HCT116 (cell line): Measurements from ENCODE around the gene RAB38. TPM values are rescaled to one million over a fixed set of nuclear protein-coding genes. Genes with fewer than 3 reads are reported as not detected.

ENCODE experiments used
- ATAC-seq: fragments of 200-7000 bp; cut with Tn5 transposase; 2 replicates; pipeline ENCODE4 v1.9.1; 2020; ENCODE audit warnings: mild to moderate bottlenecking, moderate library complexity
- BruUV-seq: library from RNA; stranded (reverse); fragments of 400-500 nt; replicated peaks from 2 replicates; lab custom pipeline; 2021; lab: Mats Ljungman, UMichigan
- CTCF ChIA-PET: fragments of 300-600 bp; sonication (Branson Sonifier 250); formaldehyde crosslinking; loops from one replicate; lab custom pipeline; 2021; ENCODE audit warnings: antibody characterized with exemption; lab: Charles Lee
- POLR2A ChIA-PET: fragments of 300-600, 350-600 bp; sonication (Branson Sonifier 250); formaldehyde crosslinking; loops from one replicate; lab custom pipeline; 2021; ENCODE audit warnings: antibody characterized with exemption; lab: Charles Lee
- RAD21 ChIA-PET, 2 experiments: fragments of 300-600 bp; sonication (Branson Sonifier 250); formaldehyde crosslinking; loops; one replicate each; lab custom pipeline; 2023; ENCODE audit warnings: low total read pairs in 2 of 2; ENCODE audit not compliant: uncharacterized antibody in 2 of 2, unreplicated experiment in 2 of 2, low non-redundant PET in 1 of 2; lab: Charles Lee
- DNase-seq: peaks from one replicate; pipeline ENCODE4 v3.0.0-alpha.2; 2010; ENCODE audit warnings: low read depth, low spot score
- H2AFZ ChIP-seq: fragments of 200-600 bp; shearing (Covaris generic), sonication (generic); 2 replicates; pipeline ENCODE4 v1.6.1; 2017; ENCODE audit warnings: low read depth, mixed run types, mixed read lengths, antibody characterized with exemption, low read length; ENCODE audit not compliant: poor library complexity, severe bottlenecking
- H3K27ac ChIP-seq: 2 replicates; pipeline ENCODE4 v1.5.1; 2012; ENCODE audit warnings: low read depth, low read length
- H3K27me3 ChIP-seq: fragments of 200-600 bp; sonication (generic); 2 replicates; pipeline ENCODE4 v1.6.1; 2016; ENCODE audit warnings: mixed run types, low read length, mixed read lengths; ENCODE audit not compliant: insufficient read depth
- H3K36me3 ChIP-seq, 2 experiments: fragments of 200-500 bp in 1 of 2; fragments of 200-600 bp in 1 of 2; sonication (Bioruptor generic) in 1 of 2; sonication (generic) in 1 of 2; 2 replicates each; pipeline versions ENCODE4 v1.5.1 to v1.6.1; 2014 to 2016; ENCODE audit warnings: low read length in 2 of 2, inconsistent platforms in 1 of 2, mixed read lengths in 1 of 2, mixed run types in 1 of 2; ENCODE audit not compliant: insufficient read depth in 2 of 2, control insufficient read depth in 1 of 2
- H3K4me1 ChIP-seq, 2 experiments: fragments of 200-600 bp in 1 of 2; sonication (generic) in 1 of 2; 2 replicates each; pipeline versions ENCODE4 v1.5.1 to v1.6.1; 2012 to 2017; ENCODE audit warnings: low read length in 2 of 2, inconsistent platforms in 1 of 2, mild to moderate bottlenecking in 1 of 2, mixed read lengths in 1 of 2, mixed run types in 1 of 2, moderate library complexity in 1 of 2; ENCODE audit not compliant: insufficient read depth in 2 of 2, control insufficient read depth in 1 of 2
- H3K4me2 ChIP-seq: fragments of 200-600 bp; sonication (generic); 2 replicates; pipeline ENCODE4 v1.6.1; 2017; ENCODE audit warnings: mixed run types, low read length, mixed read lengths
- H3K4me3 ChIP-seq, 2 experiments: fragments of 200-600 bp in 1 of 2; sonication (generic) in 1 of 2; replicated peaks in 1 of 2; 2 replicates each; pipeline ENCODE4 v1.5.1; 2011 to 2016; ENCODE audit warnings: low read length in 2 of 2, control low read depth in 1 of 2, low read depth in 1 of 2, mild to moderate bottlenecking in 1 of 2, mixed read lengths in 1 of 2, mixed run types in 1 of 2
- H3K79me2 ChIP-seq: fragments of 200-600 bp; sonication (generic); 2 replicates; pipeline ENCODE4 v1.6.1; 2017; ENCODE audit warnings: mild to moderate bottlenecking, mixed run types, low read length, moderate library complexity, mixed read lengths; ENCODE audit not compliant: insufficient read depth
- H3K9ac ChIP-seq: fragments of 200-600 bp; sonication (generic); 2 replicates; pipeline ENCODE4 v1.6.1; 2016; ENCODE audit warnings: low read length, mixed read lengths
- H3K9me2 ChIP-seq: fragments of 200-600 bp; sonication (generic), shearing (Covaris generic); 2 replicates; pipeline ENCODE4 v1.6.1; 2017; ENCODE audit warnings: mixed run types, mild to moderate bottlenecking, moderate library complexity; ENCODE audit not compliant: insufficient read depth
- H3K9me3 ChIP-seq, 2 experiments: fragments of 200-500 bp in 1 of 2; fragments of 200-600 bp in 1 of 2; sonication (Bioruptor generic) in 1 of 2; sonication (generic) in 1 of 2; 2 replicates each; pipeline ENCODE4 v1.6.1; 2014 to 2017; ENCODE audit warnings: low read length in 2 of 2, mixed read lengths in 2 of 2, inconsistent platforms in 1 of 2, low read depth in 1 of 2, mild to moderate bottlenecking in 1 of 2, mixed run types in 1 of 2, moderate library complexity in 1 of 2; ENCODE audit not compliant: control insufficient read depth in 1 of 2, insufficient read depth in 1 of 2
- H4K20me1 ChIP-seq: fragments of 200-600 bp; sonication (generic), shearing (Covaris generic); 2 replicates; pipeline ENCODE4 v1.6.1; 2017; ENCODE audit warnings: mixed run types, mild to moderate bottlenecking, moderate library complexity; ENCODE audit not compliant: insufficient read depth
- CEBPB ChIP-seq: IDR thresholded peaks from 2 replicates; pipeline ENCODE4 v1.6.1; 2012; ENCODE audit warnings: low read depth
- CTCF ChIP-seq, 3 experiments: fragments of 200-600 bp in 1 of 3; sonication (generic) in 1 of 3; IDR thresholded peaks in 2 of 3; conservative IDR thresholded peaks in 1 of 3; 2 replicates each; pipeline ENCODE4 v1.5.1; 2012 to 2017; ENCODE audit warnings: low read depth in 2 of 3, low read length in 2 of 3, antibody characterized with exemption in 1 of 3, borderline replicate concordance in 1 of 3, control low read depth in 1 of 3, mild to moderate bottlenecking in 1 of 3, mixed read lengths in 1 of 3, mixed run types in 1 of 3, moderate library complexity in 1 of 3; ENCODE audit not compliant: insufficient read depth in 1 of 3
- EGR1 ChIP-seq: IDR thresholded peaks from 2 replicates; pipeline ENCODE4 v1.6.1; 2012; ENCODE audit warnings: low read depth
- MAX ChIP-seq: IDR thresholded peaks from 2 replicates; pipeline ENCODE4 v1.6.1; 2012
- RAD21 ChIP-seq: IDR thresholded peaks from 2 replicates; pipeline ENCODE4 v1.6.1; 2012; ENCODE audit warnings: low read depth, mild to moderate bottlenecking
- REST ChIP-seq: IDR thresholded peaks from 2 replicates; pipeline ENCODE4 v1.6.1; 2012; ENCODE audit warnings: low read depth
- SIN3A ChIP-seq: IDR thresholded peaks from 2 replicates; pipeline ENCODE4 v1.6.1; 2012; ENCODE audit warnings: low read depth
- SP1 ChIP-seq: IDR thresholded peaks from 2 replicates; pipeline ENCODE4 v1.6.1; 2012; ENCODE audit warnings: low read depth
- intact Hi-C: fragments of 100-400 bp; cut with micrococcal nuclease; formaldehyde crosslinking; loops from 2 replicates; pipeline ENCODE4 v1.10.0; 2022
- total RNA-seq: library from RNA; stranded (reverse); gene quantifications from one replicate; pipeline ENCODE4 v1.2.1, GENCODE V29; 2021; ENCODE audit not compliant: unreplicated experiment

Gene RAB38
- total RNA-seq, 1 experiment from 2014 or later = 15.1 TPM

- Histone ChIP-seq H3K9me3 (no peaks in the 10 kb centered on the region), H3K4me1 (no peaks in the 10 kb centered on the region), H3K9ac (no peak overlapping the region), H4K20me1 (no peaks in the 10 kb centered on the region), H3K36me3 (no peaks in the 10 kb centered on the region), H3K27ac (no peak overlapping the region), H2AFZ (no peak overlapping the region), H3K4me3 (no peak overlapping the region), H3K27me3 (no peaks in the 10 kb centered on the region), H3K9me2 (no peaks in the 10 kb centered on the region), H3K79me2 (no peaks in the 10 kb centered on the region), H3K4me2 (no peak overlapping the region)
- DNase-seq (no peak), ATAC-seq (no peak)
- intact Hi-C loops = no loop called here
- no TSS peak for BruUV-seq
- TF ChIP-seq SIN3A (no peak), SP1 (no peak), RAD21 (no peak), CTCF (IDR thresholded peaks at IDR 0.05 in 2 of 3, conservative IDR thresholded peaks at IDR 0.05 in 1 of 3; ENCODE audit: borderline replicate concordance in 1 of 3, insufficient read depth in 1 of 3, low read depth in 2 of 3, low read length in 2 of 3) (no peak), CEBPB (no peak), EGR1 (no peak), MAX (no peak), REST (no peak)
- ChIA-PET CTCF (no interaction called here), RAD21 (no interaction called here), POLR2A (no interaction called here)
These were observed 59.2 kb downstream of the RAB38 start for GRCh38 chr11:88115828-88116755.
